Keratinocyte (primary cell): ENCODE measurements around the gene ID3.

Experiments
- EZH2 ChIP-seq: IDR thresholded peaks from one replicate; pipeline ENCODE4 v1.6.1; 2012; ENCODE audit warnings: inconsistent platforms, mild to moderate bottlenecking, low read length, moderate library complexity
- TF ChIP-seq, protein P1 (sequence below), 3 experiments: IDR thresholded peaks in 1 of 3; conservative IDR thresholded peaks in 1 of 3; optimal IDR thresholded peaks in 1 of 3; 2 replicates in 2 of 3; 3 replicates in 1 of 3; pipeline versions ENCODE3 to v1.5.1; 2011; ENCODE audit warnings: low read length in 3 of 3, mild to moderate bottlenecking in 3 of 3, moderate library complexity in 2 of 3, control low read depth in 1 of 3, inconsistent platforms in 1 of 3; ENCODE audit not compliant: insufficient read depth in 2 of 3; ENCODE audit errors: extremely low read depth in 1 of 3

DNA sequence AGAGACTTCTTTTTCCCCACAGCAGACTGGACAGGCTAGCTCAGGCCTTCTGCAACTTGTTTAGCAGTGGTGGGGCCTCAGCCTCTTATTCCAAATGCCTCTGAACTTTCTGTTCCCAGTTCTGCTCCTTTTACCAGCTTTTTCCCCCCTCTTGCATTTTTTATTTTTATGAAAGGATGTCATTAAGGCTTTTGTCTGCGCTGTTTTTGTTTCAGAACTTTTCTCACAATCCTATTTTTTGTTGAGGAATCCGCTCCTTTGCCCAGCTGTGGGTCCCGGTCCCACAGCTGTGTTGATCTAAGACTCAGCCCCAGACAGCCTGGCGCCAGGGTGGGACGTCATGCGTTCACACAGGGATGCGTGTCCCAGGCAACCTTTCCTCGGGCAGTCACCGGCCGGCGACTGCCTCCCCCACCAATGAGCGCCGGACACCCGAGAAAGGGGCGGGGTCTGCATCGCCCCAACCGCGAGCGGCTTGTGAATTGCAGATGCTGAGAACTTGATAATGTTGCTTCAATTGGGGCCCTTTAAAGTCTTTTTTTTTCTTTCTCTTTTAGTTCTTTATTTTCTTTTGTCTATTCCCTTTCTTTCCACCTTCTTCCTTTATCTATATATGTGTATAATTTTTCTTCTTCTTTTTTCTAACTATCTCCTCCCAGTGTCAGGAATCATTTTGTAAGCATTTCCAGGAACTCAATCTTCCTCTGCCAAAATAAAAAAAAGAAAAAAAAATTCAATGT lies 3.0 kb upstream of the ID3 start:
- TF ChIP-seq, protein P1, sequence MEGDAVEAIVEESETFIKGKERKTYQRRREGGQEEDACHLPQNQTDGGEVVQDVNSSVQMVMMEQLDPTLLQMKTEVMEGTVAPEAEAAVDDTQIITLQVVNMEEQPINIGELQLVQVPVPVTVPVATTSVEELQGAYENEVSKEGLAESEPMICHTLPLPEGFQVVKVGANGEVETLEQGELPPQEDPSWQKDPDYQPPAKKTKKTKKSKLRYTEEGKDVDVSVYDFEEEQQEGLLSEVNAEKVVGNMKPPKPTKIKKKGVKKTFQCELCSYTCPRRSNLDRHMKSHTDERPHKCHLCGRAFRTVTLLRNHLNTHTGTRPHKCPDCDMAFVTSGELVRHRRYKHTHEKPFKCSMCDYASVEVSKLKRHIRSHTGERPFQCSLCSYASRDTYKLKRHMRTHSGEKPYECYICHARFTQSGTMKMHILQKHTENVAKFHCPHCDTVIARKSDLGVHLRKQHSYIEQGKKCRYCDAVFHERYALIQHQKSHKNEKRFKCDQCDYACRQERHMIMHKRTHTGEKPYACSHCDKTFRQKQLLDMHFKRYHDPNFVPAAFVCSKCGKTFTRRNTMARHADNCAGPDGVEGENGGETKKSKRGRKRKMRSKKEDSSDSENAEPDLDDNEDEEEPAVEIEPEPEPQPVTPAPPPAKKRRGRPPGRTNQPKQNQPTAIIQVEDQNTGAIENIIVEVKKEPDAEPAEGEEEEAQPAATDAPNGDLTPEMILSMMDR (optimal IDR thresholded peaks at IDR 0.05 in 1 of 3, IDR thresholded peaks at IDR 0.05 in 1 of 3, conservative IDR thresholded peaks at IDR 0.05 in 1 of 3; ENCODE audit: extremely low read depth in 1 of 3, insufficient read depth in 2 of 3, low read length in 3 of 3) = no peak
- TF ChIP-seq EZH2 = no peak
